Skeletal muscle cell (primary cell): ENCODE results near the gene RUNX2.
"Not testable (repeated sequence)": the region's sequence is repeated elsewhere in the genome, so short reads cannot be mapped to it uniquely, and the experiment has no call there.

Experiments used
- DNase-seq: peaks from one replicate; pipeline ENCODE4 v3.0.0-alpha.2; 2010; ENCODE audit warnings: low read depth
- H3K4me3 ChIP-seq: 2 replicates; pipeline ENCODE4 v1.5.1; 2011; ENCODE audit warnings: low read depth, mild to moderate bottlenecking, control low read depth, low read length, moderate library complexity

The RUNX2 gene

DNA sequence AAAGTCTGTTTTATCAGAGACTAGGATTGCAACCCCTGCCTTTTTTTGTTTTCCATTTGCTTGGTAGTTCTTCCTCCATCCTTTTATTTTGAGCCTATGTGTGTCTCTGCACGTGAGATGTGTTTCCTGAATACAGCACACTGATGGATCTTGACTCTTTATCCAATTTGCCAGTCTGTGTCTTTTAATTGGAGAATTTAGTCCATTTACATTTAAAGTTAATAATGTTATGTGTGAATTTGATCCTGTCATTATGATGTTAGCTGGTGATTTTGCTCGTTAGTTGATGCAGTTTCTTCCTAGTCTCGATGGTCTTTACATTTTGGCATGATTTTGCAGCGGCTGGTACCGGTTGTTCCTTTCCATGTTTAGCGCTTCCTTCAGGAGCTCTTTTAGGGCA, 345.0 kb downstream of the RUNX2 start:
- DNase-seq, H3K4me3 ChIP-seq: not testable (repeated sequence)

DNA sequence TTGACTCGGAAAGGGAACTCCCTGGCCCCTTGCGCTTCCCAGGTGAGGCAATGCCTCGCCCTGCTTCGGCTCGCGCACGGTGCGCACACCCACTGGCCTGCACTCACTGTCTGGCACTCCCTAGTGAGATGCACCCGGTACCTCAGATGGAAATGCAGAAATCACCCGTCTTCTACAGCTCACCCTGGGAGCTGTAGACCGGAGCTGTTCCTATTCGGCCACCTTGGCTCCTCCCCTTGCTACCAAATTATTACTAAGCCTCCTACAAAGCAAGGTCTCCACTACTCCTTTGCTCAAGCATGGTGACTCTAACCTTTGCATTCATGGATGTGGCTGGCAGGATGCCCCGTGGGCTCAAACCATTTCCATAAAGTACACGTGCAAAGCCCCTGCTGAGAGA, 347.0 kb downstream of the RUNX2 start:
- DNase-seq, H3K4me3 ChIP-seq: not testable (repeated sequence)

DNA sequence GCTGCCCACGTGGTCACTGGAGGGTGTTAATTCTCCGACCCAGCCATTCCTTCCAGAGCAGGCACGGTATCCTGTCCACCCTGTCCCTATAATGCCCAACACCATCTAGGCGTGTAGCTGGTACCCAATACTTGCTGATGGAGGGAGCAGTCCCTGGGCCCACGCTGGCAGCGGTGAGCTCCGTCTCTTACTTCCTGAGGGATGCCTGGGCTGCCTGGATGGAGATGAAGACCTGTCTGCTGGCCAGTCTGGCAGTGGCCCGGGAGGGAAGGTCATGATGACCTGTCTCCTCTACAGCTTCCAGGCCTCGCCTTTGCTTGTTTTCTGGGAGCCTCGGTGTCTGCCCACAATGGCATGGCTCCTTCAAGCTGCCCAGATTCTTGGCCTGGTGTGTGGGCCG, 347.5 kb downstream of the RUNX2 start:
- no peak for DNase-seq
- H3K4me3 ChIP-seq: no peak overlapping the region

DNA sequence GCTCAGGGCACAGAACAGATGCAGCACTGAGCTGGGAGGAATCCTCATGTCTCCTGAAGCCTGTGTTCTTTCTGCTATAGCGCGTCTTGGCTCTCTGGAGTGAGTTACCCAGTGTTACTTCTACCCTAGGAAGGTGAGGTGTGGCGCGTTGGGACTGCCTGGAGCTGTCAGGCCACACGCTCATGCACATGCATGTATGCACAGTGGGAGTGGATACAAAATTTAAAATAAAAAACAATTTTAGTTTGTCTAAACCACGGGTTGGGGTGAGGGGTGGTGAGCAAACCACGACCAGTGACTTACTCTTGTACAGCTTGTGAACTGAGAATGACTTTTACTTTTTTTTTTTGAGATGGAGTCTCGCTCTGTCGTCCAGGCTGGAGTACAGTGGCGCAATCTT, 348.2 kb downstream of the RUNX2 start:
- DNase-seq: no peak
- H3K4me3 ChIP-seq: no peak overlapping the region

DNA sequence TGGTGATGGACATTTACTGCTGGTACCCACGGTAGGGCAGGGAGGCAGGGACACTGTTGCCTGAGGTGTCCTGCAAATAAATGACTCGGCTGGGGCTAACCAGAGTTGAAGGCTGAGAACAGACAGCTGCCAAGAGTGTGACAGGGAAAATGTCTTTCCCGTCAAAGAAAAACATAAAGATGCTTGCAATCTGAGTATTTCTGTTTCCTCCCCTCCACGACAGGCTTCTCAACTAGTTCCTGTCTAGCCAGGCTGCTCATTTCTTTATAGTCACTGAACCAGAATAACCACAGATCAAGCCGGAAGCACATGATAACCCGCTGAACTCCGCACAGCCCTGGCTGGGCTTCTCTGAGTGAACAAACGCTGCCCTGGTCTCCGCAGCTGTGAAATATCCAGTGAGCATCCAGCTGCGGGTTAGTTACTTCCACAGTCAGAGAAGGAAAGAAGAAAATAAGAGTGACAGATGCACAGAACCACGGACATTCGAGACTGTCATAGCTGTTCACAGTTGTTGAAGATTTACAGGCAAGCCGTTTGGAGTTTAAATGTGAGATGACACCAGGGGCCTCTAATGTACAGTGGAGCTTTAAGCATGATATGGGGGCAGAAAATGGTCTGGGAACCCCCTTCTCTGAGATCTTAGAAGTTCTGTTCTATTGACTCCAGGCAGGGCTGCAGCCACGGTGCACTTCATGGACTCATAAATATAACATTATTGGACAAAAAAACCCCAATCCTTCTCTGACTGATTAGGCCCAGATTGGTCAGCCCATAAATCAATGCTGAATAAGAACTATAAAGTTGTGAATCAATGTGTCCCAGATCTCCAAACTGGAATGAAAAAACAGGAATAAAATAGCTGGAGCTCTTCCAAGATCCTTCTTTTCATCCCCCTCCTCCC, 349.5 kb downstream of the RUNX2 start:
- H3K4me3 ChIP-seq: no peak overlapping the region
- DNase-seq: no peak

DNA sequence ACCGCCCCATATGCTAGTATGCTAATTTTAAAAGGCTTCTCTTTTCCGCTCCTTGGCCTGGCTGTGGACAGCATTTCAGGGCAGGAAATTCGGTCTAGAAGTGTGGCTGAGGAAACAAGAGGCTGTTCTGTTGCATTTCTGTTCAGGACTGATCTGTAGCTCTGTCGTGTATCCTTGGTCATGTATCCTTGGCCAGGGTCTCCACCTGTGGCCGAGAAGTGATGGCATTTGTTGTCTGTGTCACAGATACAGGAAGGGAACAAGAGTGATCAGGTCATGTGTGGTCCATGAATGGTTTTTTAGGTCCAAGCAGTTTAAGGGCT, 350.1 kb downstream of the RUNX2 start:
- no peak for DNase-seq

DNA sequence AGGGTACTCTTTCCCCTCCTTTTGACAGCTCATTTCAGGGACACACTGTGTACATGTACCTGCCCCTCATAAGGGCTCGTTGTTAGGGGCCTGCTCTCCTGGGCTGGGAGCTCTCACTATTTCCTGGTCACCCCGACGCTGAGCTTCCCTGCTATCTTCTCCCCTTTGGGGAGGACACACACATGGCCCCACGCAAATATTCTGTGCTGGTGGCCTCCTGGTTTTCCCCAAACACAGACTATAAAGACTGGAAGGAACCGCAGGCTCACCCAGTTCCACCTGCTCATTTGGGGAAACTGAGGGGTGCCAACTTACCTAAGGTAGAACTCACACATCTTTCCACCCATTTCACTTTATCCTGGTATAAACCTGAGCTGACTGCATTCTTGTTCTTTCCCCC, 351.0 kb downstream of the RUNX2 start:
- H3K4me3 ChIP-seq: no peak overlapping the region
- DNase-seq: no peak

More for the DNA sequence above, 350.1 kb downstream of the RUNX2 start:
- H3K4me3 ChIP-seq: no peak overlapping the region

DNA sequence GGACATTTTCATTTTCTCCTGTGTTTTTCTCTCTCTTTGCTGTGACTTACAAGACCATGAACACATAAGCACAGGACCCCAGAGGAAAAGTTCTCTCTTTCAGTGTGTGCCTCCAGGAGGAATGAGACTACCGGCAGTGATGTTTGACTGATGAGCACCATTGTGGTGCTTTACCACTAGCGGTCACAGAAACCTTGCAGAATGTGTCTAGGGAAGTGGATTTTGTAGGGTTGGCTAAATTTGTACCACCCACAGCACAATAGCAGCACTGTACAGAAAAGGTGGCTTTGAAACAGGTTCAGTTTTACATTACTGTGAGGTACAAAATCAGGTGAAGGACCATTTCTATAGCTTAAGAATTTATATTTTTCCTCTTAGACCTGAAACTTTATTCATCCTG, 351.5 kb downstream of the RUNX2 start:
- H3K4me3 ChIP-seq: no peak overlapping the region
- no peak for DNase-seq

DNA sequence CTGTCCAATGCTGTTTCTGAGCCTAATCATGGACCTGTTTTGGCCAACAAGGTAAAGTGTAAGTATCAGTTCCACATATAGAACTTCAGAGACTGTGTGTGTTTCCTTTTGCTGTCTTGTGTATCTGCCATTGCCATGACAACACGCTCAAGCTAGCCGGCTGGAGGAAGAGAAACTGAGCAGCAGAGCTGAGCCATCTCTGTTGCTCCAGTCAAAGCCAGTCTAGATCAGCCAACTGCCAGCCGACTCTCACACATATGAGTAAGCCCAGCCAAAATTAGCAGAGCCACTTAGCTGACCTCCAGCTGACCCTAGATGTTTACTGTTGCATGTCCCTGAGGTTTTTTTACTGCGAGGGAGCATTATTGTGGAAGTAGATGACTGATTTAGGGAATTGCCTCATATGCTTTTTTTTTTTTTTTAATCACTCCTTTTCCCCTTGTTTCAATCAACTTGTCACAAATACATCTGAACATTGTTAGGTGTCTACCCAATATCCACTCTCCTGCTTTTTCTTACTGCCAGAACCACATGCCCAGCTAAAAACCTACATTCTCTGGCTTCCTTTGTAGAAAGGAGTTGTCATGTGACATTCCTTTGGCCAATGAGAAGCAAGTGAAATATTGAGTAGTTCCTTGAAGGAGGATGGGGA, 353.9 kb downstream of the RUNX2 start:
- H3K4me3 ChIP-seq: no peak overlapping the region

DNA sequence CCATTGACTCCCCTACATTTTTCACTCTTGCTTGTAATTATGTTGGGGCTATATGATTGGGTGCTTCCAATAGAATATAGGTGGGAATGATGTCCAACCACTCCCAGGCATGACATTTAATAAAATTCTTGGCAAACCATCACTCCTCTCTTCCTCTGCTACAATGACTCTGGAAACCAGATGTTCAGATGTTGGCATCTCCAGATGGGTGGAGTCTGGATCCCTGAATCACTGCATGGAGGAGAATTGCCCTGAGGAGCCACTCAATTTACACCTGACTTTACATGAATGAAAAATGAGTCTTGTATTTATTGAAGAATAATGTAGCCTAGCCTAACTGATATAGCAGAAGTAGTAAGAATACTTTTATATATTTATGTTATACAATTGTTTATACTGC, 356.3 kb downstream of the RUNX2 start:
- no peak for DNase-seq
- no peak overlapping the region for H3K4me3 ChIP-seq

More for the DNA sequence above, 353.9 kb downstream of the RUNX2 start:
- DNase-seq: no peak

DNA sequence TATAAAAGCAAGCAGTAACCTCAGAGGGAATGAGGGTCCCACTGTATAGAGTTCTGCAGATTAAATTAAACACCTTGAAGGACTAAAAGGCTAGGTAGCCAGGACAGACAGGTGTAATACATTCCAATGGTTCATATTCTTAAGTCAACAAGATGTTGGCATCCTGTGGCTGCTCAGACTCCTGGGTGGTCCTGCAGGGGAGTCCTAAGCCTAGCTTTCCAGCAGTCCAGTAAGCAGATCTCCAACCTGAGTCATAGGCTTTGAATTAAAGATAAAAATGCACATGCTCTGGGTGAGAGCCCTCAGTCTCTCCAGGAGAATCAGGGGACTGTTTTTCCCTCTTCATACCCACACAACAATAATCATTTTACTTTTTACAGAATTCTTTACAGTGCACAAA, 356.9 kb downstream of the RUNX2 start:
- DNase-seq: no peak
- no peak overlapping the region for H3K4me3 ChIP-seq

DNA sequence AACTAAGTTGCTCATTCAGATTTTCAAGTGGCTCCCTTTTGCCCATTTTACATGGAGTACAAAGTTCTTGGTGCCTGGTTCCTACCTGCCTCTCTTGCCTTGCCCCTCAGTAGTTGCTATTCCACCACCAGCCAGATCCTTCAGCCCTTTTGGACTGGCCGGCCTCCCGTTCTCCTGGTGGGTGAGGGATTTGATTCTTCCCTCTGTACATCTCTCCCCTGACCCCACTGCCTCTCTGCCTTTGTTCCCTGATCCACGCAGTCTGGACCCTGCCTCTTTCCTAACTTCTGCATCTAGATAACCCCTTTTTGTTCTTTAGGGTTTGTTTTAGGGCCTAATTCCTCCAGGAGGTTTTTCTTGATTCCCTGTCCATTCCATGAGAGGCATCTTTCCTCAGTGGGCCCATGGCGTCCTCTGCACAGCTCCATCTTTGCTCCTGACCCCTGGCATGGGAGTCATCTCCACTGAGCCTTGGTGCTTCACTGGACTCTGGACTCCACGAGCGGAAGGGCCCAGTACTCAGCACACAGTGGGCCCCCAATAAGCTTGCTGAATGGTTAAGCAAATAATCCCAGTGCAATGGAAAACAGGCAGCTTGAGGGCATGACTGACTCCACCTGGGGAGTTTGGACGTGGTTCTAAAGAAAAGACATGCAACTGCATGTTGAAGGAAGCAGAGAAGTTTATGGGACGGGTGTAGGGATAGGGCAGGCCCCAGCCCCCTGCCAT, 358.9 kb downstream of the RUNX2 start:
- H3K4me3 ChIP-seq: no peak overlapping the region
- DNase-seq: no peak

DNA sequence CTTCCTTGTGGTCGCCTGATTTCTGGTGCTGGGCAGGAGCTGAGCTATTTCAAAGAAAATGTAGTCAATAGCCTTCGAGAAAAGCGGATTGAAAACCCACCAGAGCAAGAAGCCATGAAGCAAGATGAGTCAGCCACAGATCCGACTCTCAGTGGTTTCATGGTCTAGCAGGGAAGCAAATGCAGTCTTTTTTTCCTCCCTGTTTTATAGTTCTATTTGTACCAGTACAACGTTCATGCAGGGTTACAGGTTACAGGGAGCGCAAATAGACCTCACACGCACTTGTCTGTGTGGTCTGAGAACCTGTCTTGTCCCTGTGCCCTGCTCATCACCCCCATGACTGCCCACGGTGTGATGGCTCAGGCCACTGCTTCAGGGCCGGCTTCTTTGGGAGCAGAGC, 359.4 kb downstream of the RUNX2 start:
- DNase-seq: no peak
- no peak overlapping the region for H3K4me3 ChIP-seq

DNA sequence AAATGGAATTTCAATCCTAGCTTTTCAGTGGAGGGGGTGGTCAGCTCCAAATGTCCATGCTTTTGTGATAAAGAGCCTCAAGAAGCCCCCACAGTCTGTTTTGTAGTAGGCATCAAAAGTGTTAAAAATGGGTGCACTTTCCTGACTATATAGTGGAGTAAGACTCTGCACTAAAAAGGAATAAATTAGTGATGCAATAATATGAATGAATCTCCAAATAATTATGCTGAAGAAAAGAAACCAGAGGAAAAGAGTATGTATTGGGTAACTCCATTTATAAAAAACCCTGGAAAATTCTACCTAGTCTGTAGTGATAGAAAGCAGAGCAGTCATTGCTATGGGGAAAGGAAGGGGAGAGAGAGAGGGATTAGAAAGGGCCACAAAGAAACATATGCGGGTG, 360.1 kb downstream of the RUNX2 start:
- DNase-seq: no peak
- H3K4me3 ChIP-seq: no peak overlapping the region

DNA sequence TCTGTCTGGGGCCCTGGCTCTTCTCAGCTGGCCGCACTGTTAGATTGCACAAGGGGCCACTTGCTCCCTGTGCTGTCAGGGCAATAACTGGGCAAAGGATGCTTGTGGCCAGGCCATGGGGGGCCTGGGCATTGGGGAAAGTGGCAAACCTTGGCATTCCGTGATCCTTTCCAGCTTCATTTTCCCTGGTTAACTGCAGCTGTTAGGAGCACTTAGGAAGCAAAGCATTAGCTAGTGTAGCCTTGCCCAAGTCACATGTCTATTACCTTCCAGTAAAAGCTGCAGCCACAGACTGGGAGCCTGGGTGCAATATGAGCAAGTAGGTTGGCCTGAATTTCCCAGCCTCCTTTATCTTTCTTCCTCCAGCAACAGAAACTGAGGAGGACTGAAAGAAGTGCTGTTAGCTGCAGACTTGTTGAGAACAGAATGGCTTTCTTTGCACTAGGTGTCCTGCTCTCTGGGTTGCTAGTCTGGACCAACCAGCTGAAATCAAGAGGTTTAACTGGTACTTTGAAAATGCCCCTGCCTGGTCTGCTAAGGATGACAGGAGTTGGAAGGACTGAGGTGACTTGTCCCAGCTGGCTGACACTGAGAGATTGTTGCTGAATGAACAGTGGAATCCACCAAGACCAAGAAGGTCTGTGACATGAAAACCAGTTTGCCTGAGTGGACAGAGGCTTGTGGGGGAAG, 361.9 kb downstream of the RUNX2 start:
- DNase-seq: no peak
- H3K4me3 ChIP-seq: no peak overlapping the region

DNA sequence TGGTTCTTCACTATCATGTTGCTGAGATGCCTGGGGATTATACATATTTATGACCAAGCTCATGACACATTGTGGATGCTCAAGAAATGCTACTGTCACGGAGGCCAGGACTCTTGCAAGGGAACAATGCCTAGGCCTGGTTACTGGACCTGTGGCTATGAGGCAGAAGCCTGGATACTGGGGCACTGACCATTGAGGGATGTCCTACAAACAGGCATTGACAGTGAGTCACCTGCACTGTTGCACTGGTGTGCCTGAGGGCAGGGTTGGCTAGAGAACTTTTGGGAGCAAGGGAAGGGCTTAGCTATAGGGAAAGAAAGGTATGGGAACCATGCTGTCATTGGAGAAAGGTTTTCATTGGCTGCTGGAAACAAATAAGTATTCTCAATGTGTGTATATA, 362.7 kb downstream of the RUNX2 start:
- no peak overlapping the region for H3K4me3 ChIP-seq
- no peak for DNase-seq

DNA sequence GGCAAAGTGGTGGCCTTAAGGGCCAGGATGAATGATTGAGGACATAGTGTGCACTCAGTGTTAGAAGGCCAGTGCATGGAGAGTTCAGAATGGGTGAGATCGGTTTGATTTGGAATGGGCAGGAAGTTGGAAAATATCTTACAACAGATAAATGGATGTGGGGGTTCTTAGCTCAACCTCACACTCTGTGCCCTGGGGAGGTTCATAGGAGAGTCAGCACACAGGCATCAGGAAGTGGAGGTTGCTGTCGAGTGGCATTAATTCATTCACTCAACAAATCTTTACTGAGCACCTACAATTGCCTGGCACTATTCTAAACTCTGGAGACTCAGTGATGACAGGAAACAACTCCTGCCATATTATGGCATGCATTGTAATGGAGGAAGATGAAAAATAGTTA, 363.3 kb downstream of the RUNX2 start:
- DNase-seq: no peak
- no peak overlapping the region for H3K4me3 ChIP-seq

DNA sequence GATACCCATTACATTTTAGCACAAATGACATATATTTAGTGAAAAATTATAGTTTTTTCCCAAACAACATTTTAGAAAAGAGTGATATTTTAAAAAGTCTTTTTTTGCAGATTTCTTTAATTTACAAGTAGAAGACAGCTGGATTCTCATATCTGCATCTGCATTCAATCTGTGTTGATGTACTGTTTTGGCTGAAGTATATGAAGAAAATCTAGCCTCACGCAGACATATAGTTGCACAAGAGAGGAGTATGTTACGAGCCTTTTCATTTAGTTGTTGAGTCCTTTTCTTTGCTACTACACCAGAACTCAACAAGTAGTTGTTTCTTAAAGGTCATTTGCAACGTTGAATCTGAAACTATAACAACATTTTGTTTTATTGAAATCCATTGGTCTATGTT, 363.9 kb downstream of the RUNX2 start:
- H3K4me3 ChIP-seq: no peak overlapping the region
- DNase-seq: no peak

DNA sequence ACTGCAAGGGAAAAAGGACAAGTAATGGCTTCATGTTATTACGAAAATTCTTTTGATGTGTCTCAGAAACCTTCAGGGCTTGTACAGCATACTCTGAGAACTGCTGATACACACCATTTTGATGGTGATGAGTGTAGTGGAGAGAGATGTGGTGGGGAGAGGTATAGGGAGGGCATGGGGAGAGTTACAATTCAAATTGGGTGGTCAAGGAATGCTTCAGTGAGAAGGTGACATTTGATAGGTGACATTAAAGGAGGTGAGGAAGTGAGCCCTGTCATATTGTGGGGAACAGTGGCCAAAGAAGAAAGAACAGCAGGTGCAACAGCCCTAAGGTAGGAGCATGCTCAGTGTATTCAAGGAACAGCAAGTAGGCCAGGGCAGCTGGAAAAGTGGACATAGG, 368.6 kb downstream of the RUNX2 start:
- H3K4me3 ChIP-seq: no peak overlapping the region
- no peak for DNase-seq

DNA sequence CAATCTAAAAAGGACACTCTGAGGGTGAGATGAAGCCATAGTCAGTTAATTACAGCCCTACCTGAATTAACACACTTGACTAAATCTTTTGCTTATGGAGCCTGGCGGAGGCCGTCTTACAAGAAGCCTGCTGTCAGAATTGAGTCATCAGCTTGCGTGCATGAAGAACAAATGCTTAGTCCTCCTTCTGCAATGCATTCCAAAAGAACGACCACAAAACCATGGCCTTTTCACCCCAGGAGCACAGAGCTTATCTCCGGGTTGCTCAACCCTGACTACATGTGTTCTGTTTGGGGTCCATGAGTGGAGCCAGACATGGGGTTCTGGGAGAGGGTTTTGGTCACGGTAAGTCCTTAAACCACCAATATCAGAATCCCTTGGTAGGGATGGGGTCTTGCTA, 369.5 kb downstream of the RUNX2 start:
- H3K4me3 ChIP-seq: no peak overlapping the region
- DNase-seq: peak; percentile 91
